ENCODE measurements around the gene MRPL42.

DNA sequence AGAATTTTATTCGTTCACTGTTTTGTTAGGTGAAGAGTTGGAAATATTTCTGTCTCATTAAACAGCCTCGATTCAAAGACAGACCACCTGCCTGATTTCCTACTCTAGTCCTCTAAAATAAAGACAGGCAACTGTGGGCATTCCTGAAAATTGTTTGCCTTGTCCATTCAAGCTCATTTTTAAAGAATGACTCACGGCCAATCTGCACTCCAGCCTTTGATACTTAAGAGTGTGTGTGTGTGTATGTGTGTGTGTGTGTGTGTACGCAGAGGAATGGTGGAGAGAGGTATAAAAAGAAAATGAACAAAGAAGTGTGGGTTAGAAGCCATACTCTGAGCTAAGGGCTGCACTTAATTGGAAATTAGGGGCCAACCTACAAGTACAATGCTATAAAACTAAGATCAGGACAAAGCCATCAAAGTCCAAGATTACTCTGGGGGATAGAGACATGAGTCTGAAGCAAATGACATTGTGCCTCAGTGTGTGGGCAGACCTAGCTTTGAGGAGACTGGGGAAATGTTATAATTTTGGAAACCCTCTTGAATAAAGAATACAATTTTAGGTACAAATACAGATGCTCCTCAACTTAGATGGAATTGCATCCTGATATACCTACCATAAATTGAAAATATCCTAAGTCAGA, 59.6 kb downstream of the MRPL42 start:
- TF ChIP-seq, protein P1, sequence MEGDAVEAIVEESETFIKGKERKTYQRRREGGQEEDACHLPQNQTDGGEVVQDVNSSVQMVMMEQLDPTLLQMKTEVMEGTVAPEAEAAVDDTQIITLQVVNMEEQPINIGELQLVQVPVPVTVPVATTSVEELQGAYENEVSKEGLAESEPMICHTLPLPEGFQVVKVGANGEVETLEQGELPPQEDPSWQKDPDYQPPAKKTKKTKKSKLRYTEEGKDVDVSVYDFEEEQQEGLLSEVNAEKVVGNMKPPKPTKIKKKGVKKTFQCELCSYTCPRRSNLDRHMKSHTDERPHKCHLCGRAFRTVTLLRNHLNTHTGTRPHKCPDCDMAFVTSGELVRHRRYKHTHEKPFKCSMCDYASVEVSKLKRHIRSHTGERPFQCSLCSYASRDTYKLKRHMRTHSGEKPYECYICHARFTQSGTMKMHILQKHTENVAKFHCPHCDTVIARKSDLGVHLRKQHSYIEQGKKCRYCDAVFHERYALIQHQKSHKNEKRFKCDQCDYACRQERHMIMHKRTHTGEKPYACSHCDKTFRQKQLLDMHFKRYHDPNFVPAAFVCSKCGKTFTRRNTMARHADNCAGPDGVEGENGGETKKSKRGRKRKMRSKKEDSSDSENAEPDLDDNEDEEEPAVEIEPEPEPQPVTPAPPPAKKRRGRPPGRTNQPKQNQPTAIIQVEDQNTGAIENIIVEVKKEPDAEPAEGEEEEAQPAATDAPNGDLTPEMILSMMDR (IDR thresholded peaks at IDR 0.05), result no peak
- TF ChIP-seq EP300 (IDR thresholded peaks at IDR 0.05), result no peak
- TF ChIP-seq POLR2A (IDR thresholded peaks at IDR 0.05), result no peak
- no peak for TF ChIP-seq POLR2AphosphoS5 (IDR thresholded peaks at IDR 0.05)
